ENCODE measurements around the gene BBOX1.

DNA sequence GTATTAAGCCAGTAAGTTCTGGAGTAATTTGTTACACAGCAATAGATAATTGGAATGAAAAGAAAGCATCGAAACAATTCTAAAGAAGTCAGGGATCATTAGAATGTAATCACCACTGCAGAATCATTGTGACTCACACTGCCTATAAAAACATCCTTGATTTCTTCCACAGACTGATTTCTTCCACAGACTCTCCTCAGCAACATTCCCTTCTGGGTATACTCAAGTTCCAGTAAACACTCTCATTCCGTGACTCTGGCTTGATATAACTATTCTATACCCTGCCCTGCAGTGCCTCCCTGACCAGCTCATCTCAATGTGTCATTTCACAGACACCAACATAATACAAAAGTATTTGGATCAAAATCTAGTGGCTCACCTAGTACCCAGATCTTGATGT lies 120.5 kb downstream of the BBOX1 start:
- TF ChIP-seq POLR2A (IDR thresholded peaks at IDR 0.05; ENCODE audit: low read depth, low read length) (no peak), RAD21 (IDR thresholded peaks at IDR 0.05; ENCODE audit: low read length) (no peak), CEBPB (IDR thresholded peaks at IDR 0.05; ENCODE audit: low read depth, low read length) (no peak), MXI1 (IDR thresholded peaks at IDR 0.05; ENCODE audit: borderline replicate concordance, low read depth, low read length) (no peak), CTCF (conservative IDR thresholded peaks at IDR 0.05; ENCODE audit: low read depth, low read length) (no peak), BHLHE40 (IDR thresholded peaks at IDR 0.05; ENCODE audit: low read depth, low read length) (no peak)

All from IMR-90 (cell line).